Transverse colon (tissue), 4 donors: ENCODE data around the gene TPD52L1. TPM values are rescaled to one million over a fixed set of nuclear protein-coding genes. Genes with fewer than 3 reads are reported as not detected.

Source experiments
- DNase-seq: peaks from one replicate; pipeline ENCODE4 v3.0.0-alpha.2; 2019
- H3K27ac ChIP-seq, 4 donors: fragments of 200-600 bp; sonication (generic); 2 replicates each; pipeline ENCODE4 v1.5.1; 2016 to 2018; ENCODE audit warnings: inconsistent platforms in 4 of 4
- H3K27me3 ChIP-seq: fragments of 200-600 bp; sonication (generic); 2 replicates; pipeline ENCODE4 v1.5.1; 2017; ENCODE audit warnings: inconsistent platforms
- H3K36me3 ChIP-seq, 4 donors: fragments of 200-600 bp; sonication (generic); 2 replicates each; pipeline ENCODE4 v1.5.1; 2017 to 2019; ENCODE audit warnings: inconsistent platforms in 4 of 4
- H3K4me1 ChIP-seq, 4 donors: fragments of 200-600 bp; sonication (generic); 2 replicates each; pipeline ENCODE4 v1.5.1; 2017 to 2020; ENCODE audit warnings: inconsistent platforms in 4 of 4
- H3K4me3 ChIP-seq, 4 donors: fragments of 200-600 bp; sonication (generic); 1 replicate in 1 of 4; 2 replicates in 3 of 4; pipeline versions ENCODE4 v1.5.1 to v1.6.1; 2017 to 2019; ENCODE audit warnings: inconsistent platforms in 4 of 4
- H3K9me3 ChIP-seq, 2 donors: fragments of 200-600 bp; sonication (generic); 2 replicates each; pipeline ENCODE4 v1.5.1; 2017 to 2019; ENCODE audit warnings: inconsistent platforms in 2 of 2
- EP300 ChIP-seq: sonication (generic); formaldehyde crosslinking; IDR thresholded peaks from one replicate; pipeline ENCODE4 v1.6.1; 2017; ENCODE audit warnings: antibody characterized with exemption, low read depth
- POLR2A ChIP-seq: fragments of 450-650 bp; IDR thresholded peaks from one replicate; pipeline ENCODE4 v1.6.1; 2016; ENCODE audit warnings: antibody characterized with exemption, mild to moderate bottlenecking, moderate library complexity
- POLR2AphosphoS5 ChIP-seq, 3 donors: sonication (generic); formaldehyde crosslinking; IDR thresholded peaks; one replicate each; pipeline ENCODE4 v1.6.1; 2016; ENCODE audit warnings: antibody characterized with exemption in 3 of 3
- WGBS, 2 donors: methylation state at CpG; one replicate each; pipeline ENCODE4 v1.1.5; 2018; ENCODE audit warnings: low coverage in 1 of 2; 5-methylcytosine and 5-hydroxymethylcytosine counted together
- in situ Hi-C, 4 donors: fragments of 200-750 bp; cut with MboI; loops; one replicate each; pipeline versions ENCODE4 v1.15.0 to v1.15.1; 2017; ENCODE audit warnings: low sequenced_read_pairs in 3 of 4, low pct_ligation_motif_present in 1 of 4, low pct_unique_long_range_greater_than_20kb in 1 of 4
- intact Hi-C: fragments of 100-400 bp; cut with DNase I; formaldehyde crosslinking; loops from one replicate; pipeline ENCODE4 v1.15.1; 2023; ENCODE audit warnings: low total_unique reads
- total RNA-seq, 4 donors: library from RNA; depleted of rRNA; stranded (reverse); fragments of >200 nt; gene quantifications; one replicate each; pipeline ENCODE4 v1.1.0, GENCODE V29; 2016
- TF ChIP-seq, protein P1 (sequence below), 5 experiments: fragments of 200-600 bp in 3 of 5; fragments of 450-650 bp in 2 of 5; sonication (generic) in 3 of 5; IDR thresholded peaks; 1 replicate in 2 of 5; 2 replicates in 3 of 5; pipeline ENCODE4 v1.5.1; 2016 to 2017; ENCODE audit warnings: antibody characterized with exemption in 5 of 5, inconsistent platforms in 3 of 5, mild to moderate bottlenecking in 2 of 5, moderate library complexity in 1 of 5

TPD52L1 gene
- total RNA-seq, 4 donors from 2014 or later, result 2.6 to 96.5 (median 25.2) TPM

DNA sequence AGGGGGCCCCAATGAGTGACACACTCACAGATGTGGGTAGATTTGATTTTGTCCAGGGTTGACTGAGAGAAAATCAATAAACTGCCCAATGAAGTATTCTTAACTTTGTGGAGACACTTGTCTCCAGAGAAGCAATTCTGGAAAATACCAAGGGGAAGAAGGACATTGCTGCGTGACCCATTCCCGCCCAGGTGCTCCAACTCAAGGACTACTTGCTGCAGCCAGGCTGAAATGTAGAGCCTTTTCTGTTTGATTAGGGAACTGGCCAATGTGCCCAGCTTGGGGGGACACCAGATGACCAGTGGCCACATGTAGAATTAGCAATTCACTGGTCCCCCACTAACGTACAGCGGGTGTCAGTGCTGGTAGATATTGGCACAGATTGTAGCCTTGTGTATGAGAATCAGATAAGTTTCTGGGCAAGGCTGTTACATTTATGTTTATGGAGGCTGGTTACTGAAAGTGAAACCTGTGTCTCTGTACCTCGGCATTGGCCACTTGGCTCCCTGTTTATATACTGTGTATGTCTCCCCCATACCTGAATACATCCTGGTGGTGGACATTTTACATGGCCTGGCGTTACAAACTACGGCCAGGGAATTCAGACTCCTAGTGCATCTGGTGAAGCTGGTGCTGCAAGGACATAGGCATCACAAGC is 115.9 kb downstream of the TPD52L1 start:
- in situ Hi-C loops, result no loop called here
- Histone ChIP-seq H3K4me1 (peaks cover 0 to 4% (median 0%) of the 10 kb centered on the region in 4 donors), H3K27ac (no peak overlapping the region), H3K9me3 (no peaks in the 10 kb centered on the region), H3K27me3 (no peaks in the 10 kb centered on the region), H3K36me3 (no peaks in the 10 kb centered on the region), H3K4me3 (no peak overlapping the region)
- 70 to 90% methylated on average over 2 to 7 of the region's 7 CpGs for WGBS, 2 donors
- DNase-seq, result no peak
- intact Hi-C loops, result no loop called here
- TF ChIP-seq EP300 (no peak), POLR2A (no peak), POLR2AphosphoS5 (IDR thresholded peaks at IDR 0.05) (no peak)
- TF ChIP-seq, protein P1, sequence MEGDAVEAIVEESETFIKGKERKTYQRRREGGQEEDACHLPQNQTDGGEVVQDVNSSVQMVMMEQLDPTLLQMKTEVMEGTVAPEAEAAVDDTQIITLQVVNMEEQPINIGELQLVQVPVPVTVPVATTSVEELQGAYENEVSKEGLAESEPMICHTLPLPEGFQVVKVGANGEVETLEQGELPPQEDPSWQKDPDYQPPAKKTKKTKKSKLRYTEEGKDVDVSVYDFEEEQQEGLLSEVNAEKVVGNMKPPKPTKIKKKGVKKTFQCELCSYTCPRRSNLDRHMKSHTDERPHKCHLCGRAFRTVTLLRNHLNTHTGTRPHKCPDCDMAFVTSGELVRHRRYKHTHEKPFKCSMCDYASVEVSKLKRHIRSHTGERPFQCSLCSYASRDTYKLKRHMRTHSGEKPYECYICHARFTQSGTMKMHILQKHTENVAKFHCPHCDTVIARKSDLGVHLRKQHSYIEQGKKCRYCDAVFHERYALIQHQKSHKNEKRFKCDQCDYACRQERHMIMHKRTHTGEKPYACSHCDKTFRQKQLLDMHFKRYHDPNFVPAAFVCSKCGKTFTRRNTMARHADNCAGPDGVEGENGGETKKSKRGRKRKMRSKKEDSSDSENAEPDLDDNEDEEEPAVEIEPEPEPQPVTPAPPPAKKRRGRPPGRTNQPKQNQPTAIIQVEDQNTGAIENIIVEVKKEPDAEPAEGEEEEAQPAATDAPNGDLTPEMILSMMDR (IDR thresholded peaks at IDR 0.05), result no peak

DNA sequence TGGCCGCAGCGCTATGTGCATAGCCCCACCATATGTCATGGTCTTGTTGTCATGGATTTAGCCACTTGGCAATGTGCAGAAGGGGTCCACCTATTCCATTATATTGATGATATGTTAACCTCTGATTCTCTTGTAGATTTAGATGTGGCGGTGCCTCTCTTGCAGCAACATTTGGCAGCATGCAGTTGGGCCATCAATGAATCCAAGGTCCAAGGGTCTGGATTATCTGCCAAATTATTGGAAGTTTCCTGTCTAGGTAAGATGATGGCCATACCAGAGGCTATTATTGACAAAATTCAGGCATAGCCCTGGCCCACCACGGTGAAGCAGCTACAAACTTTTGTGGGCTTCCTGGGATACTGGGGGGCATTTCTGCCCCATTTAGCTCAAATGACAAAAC is 116.8 kb downstream of the TPD52L1 start:
- Histone ChIP-seq H3K27me3 (no peaks in the 10 kb centered on the region), H3K9me3 (no peaks in the 10 kb centered on the region), H3K4me3 (no peak overlapping the region), H3K4me1 (peaks cover 0 to 13% (median 0%) of the 10 kb centered on the region in 4 donors), H3K27ac (no peak overlapping the region), H3K36me3 (no peaks in the 10 kb centered on the region)
- in situ Hi-C loops (no loop called here), intact Hi-C loops (no loop called here)
- no peak for TF ChIP-seq POLR2AphosphoS5 (IDR thresholded peaks at IDR 0.05)
- TF ChIP-seq, protein P1 (IDR thresholded peaks at IDR 0.05), result no peak
- TF ChIP-seq EP300, result no peak
- TF ChIP-seq POLR2A, result no peak
- DNase-seq, result no peak
- WGBS, 2 donors, result 96% methylated on average over 4 of the region's 4 CpGs; no CpG with 5 or more reads in 1 of the 2 donors

DNA sequence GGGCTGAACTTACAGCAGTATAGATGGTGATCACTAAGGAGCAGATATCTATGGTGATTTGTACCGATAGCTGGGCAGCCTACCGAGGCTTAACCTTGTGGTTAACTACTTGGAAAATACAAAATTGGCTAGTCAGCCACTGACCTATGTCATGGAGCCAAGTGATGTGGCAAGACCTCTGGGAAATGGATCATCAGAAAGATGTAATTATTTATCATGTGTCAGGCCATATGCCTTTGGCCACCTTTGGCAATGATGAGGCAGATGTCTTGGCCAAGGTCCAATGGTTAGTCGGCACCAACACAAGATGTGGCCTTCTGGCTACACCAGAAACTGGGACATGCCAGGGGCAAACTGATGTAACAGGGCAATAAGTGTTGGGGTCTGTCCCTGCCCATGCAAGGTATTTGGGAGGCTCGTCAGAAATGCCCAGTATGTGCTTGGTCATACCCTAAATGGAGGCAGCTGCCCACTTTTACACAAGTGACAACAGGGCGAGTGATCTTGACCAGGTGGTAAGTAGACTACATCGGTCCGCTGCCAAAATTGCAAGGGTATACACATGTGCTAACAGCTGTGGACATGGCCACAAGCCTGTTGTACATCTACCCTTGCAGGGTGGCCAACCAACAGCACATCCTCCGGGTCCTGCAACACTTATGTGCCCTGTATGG is 118.0 kb downstream of the TPD52L1 start:
- no peak overlapping the region for H3K4me3 ChIP-seq
- no peaks in the 10 kb centered on the region for H3K9me3 ChIP-seq
- WGBS, 2 donors, result 97 to 100% methylated on average over 3 to 8 of the region's 8 CpGs
- in situ Hi-C loops, result no loop called here
- H3K36me3 ChIP-seq, result no peaks in the 10 kb centered on the region
- peaks cover 0 to 15% (median 0%) of the 10 kb centered on the region in 4 donors for H3K4me1 ChIP-seq
- DNase-seq, result no peak
- no peaks in the 10 kb centered on the region for H3K27me3 ChIP-seq
- H3K27ac ChIP-seq, result no peak overlapping the region
- intact Hi-C loops, result no loop called here
- TF ChIP-seq, protein P1 (IDR thresholded peaks at IDR 0.05), result no peak
- TF ChIP-seq POLR2A, result no peak
- no peak for TF ChIP-seq EP300
- TF ChIP-seq POLR2AphosphoS5 (IDR thresholded peaks at IDR 0.05), result no peak

DNA sequence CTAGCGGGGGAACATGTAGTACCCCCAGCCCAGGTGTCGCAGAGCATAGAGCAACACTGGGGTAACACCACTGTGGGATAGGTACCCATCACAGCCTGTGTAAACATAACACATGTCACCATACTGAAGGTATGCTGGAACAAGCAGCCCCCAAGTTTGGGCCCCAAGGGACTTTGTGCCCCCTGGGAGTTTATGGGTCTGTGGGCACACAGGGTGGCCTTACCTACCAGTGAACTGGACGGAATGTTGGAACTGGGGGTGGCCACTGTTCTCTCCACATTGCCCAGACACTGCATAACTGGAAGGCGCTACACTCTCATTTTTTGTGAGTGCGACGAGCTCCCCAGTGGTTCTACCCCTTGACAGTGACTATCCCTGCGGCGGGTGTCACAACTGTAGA is 119.7 kb downstream of the TPD52L1 start:
- intact Hi-C loops, result no loop called here
- Histone ChIP-seq H3K4me1 (peaks cover 0 to 15% (median 0%) of the 10 kb centered on the region in 4 donors), H3K27ac (no peak overlapping the region), H3K36me3 (peaks cover 0 to 3% (median 0%) of the 10 kb centered on the region in 4 donors), H3K27me3 (no peaks in the 10 kb centered on the region), H3K4me3 (no peak overlapping the region), H3K9me3 (no peaks in the 10 kb centered on the region)
- WGBS, 2 donors, result 98% methylated on average over 7 of the region's 8 CpGs; no CpG with 5 or more reads in 1 of the 2 donors
- in situ Hi-C loops, result no loop called here
- TF ChIP-seq EP300 (no peak), POLR2A (no peak), POLR2AphosphoS5 (IDR thresholded peaks at IDR 0.05) (no peak)
- TF ChIP-seq, protein P1 (IDR thresholded peaks at IDR 0.05), result no peak
- no peak for DNase-seq
